MCF 10A (cell line): ENCODE data around the gene SLC6A3. TPM values are rescaled to one million over a fixed set of nuclear protein-coding genes. Genes with fewer than 3 reads are reported as not detected.

ENCODE experiments used
- BruUV-seq: library from RNA; stranded (reverse); fragments of 400-500 nt; replicated peaks from 2 replicates; lab custom pipeline; 2021; lab: Mats Ljungman, UMichigan
- CTCF ChIA-PET: fragments of 300-600 bp; sonication (Branson Sonifier 250); formaldehyde crosslinking; extraction: SDS; loops from one replicate; lab custom pipeline; 2021; ENCODE audit warnings: antibody characterized with exemption, inconsistent platforms; lab: Yijun Ruan, JAX
- POLR2A ChIA-PET: fragments of 300-600, 350-650 bp; sonication (Branson Sonifier 250); formaldehyde crosslinking; extraction: SDS; loops from one replicate; lab custom pipeline; 2020; ENCODE audit warnings: antibody characterized with exemption, inconsistent platforms; lab: Yijun Ruan, JAX
- DNase-seq: peaks from one replicate; pipeline ENCODE4 v3.0.0-alpha.2; 2018; ENCODE audit not compliant: unreplicated experiment
- H3K27ac Mint-ChIP-seq: one replicate; pipeline ENCODE4 v1.8.0; 2022; ENCODE audit warnings: mild to moderate bottlenecking, low read depth, mixed read lengths; ENCODE audit not compliant: unreplicated experiment
- H3K27me3 Mint-ChIP-seq: one replicate; pipeline ENCODE4 v1.8.0; 2022; ENCODE audit warnings: mixed read lengths; ENCODE audit not compliant: insufficient read depth, unreplicated experiment
- H3K36me3 Mint-ChIP-seq: one replicate; pipeline ENCODE4 v1.8.0; 2022; ENCODE audit warnings: mild to moderate bottlenecking, moderate library complexity, mixed read lengths; ENCODE audit not compliant: insufficient read depth, unreplicated experiment
- H3K4me1 Mint-ChIP-seq: one replicate; pipeline ENCODE4 v1.8.0; 2022; ENCODE audit warnings: mixed read lengths; ENCODE audit not compliant: insufficient read depth, unreplicated experiment
- H3K4me3 Mint-ChIP-seq: one replicate; pipeline ENCODE4 v1.8.0; 2022; ENCODE audit warnings: mild to moderate bottlenecking, moderate library complexity, mixed read lengths; ENCODE audit not compliant: unreplicated experiment
- H3K9me3 Mint-ChIP-seq: one replicate; pipeline ENCODE4 v1.8.0; 2022; ENCODE audit warnings: mixed read lengths; ENCODE audit not compliant: unreplicated experiment
- intact Hi-C: fragments of 100-400 bp; cut with micrococcal nuclease; formaldehyde crosslinking; loops from 2 replicates; pipeline ENCODE4 v1.14.1; 2022
- total RNA-seq: library from RNA; stranded (reverse); gene quantifications from 2 replicates; pipeline ENCODE4 v1.2.3, GENCODE V29; 2022
- TF ChIP-seq, protein P1 (sequence below): fragments of 200-600 bp; IDR thresholded peaks from one replicate; pipeline ENCODE4 v1.8.0; 2022; ENCODE audit warnings: antibody characterized with exemption, mild to moderate bottlenecking; ENCODE audit not compliant: unreplicated experiment

The SLC6A3 gene
- total RNA-seq, 1 experiment from 2014 or later, result not detected

DNA sequence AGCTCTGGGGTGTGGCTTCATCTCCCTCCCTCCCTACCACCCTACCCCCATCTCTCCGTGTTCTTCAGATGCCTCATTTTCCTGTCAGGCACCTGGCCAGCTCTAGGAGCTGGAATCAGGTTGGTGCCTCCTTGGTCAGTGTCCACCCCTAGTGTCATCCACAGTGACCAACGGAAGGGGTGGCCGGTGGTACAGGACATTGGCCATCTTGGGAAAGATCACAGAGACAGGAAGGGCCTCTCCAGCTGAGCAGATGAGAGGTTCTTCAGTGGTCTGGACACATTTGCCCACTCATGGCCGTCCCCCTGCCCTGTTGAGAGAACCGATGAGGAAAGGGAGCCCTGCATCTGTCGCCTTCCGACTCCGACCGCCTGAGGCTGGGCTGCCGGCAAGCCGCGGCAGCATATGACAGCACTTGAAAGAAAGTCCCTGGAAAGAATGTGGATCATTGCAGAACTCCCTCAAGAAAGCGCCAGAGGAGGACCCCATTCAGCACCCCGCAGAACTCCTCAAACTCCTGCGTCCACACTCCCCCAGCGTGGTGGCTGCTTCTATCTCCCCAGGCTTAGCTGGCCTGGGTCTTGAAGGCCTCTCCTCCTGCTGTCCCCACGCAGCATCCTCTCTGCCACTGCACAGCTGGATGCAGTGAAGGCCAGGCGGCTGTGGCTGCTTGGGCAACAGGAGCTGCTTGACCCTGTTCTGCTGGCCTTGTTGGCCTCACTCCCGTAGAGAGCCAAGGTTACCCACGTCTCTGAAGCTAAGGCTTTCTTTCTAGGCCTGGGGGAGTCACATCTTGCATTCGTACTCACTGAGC is 98.4 kb downstream of the SLC6A3 start:
- ChIA-PET POLR2A (interaction anchor here (0.6 kb wide), 1 partner anchor 1122 kb away, joined by 4 read pairs; no protein-coding TSS in a partner anchor), CTCF (interaction anchor here (0.6 to 0.7 kb wide), 3 partner anchors 276 to 369 kb away, joined by 3 to 5 read pairs (median 3); no protein-coding TSS in a partner anchor)
- DNase-seq, result no peak
- intact Hi-C loops, result loop anchor here (10.0 kb wide), 2 partner anchors 142 to 182 kb away; partner anchors contain the start of gene SLC6A19
- Mint-ChIP-seq H3K4me1 (peaks cover 16% of the 10 kb centered on the region), H3K9me3 (no peaks in the 10 kb centered on the region), H3K4me3 (peak overlapping the region; percentile 83), H3K36me3 (peaks cover 8% of the 10 kb centered on the region), H3K27ac (peak overlapping the region; percentile 80), H3K27me3 (peaks cover 4% of the 10 kb centered on the region)
- BruUV-seq, result no TSS peak
- TF ChIP-seq, protein P1, sequence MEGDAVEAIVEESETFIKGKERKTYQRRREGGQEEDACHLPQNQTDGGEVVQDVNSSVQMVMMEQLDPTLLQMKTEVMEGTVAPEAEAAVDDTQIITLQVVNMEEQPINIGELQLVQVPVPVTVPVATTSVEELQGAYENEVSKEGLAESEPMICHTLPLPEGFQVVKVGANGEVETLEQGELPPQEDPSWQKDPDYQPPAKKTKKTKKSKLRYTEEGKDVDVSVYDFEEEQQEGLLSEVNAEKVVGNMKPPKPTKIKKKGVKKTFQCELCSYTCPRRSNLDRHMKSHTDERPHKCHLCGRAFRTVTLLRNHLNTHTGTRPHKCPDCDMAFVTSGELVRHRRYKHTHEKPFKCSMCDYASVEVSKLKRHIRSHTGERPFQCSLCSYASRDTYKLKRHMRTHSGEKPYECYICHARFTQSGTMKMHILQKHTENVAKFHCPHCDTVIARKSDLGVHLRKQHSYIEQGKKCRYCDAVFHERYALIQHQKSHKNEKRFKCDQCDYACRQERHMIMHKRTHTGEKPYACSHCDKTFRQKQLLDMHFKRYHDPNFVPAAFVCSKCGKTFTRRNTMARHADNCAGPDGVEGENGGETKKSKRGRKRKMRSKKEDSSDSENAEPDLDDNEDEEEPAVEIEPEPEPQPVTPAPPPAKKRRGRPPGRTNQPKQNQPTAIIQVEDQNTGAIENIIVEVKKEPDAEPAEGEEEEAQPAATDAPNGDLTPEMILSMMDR, result no peak

DNA sequence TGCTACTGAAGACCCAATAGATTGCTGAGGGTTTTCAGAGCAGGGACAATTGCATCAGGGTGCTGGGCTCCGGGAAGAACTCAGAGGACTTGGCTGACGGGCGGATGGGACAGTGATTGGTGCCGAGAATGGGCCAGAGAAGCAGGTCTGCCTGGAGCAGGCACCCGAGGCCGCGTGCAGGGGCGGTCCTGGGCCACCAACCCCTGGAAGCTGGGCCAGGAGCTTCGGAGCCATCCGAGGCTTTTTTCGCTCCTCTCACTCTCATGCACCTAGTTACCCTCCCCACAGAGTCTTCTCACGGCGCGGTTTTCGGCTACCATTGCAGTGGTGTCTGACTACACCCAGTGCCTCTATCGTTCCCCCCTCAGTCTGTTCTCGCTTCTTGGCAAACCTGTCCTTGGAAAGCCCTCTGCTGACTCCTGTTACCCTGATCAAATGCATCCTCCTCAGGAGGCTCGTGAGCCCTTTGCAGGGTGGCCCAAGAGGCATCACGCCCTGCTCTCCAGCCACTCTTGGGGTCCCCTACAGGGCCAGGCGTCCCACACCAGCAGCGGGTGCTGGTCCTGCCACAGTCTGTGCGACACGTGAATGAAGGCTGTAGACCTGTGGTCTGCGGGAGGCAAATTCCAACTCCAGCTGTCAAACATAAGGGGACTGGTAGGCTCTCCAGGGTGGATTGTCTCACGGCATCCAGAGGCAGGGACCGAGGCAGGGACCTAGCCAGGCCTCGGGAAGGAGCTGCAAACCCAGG is 99.2 kb downstream of the SLC6A3 start:
- POLR2A ChIA-PET, result interaction anchor here (0.7 to 1.2 kb wide), 6 partner anchors 9 to 32 kb away, joined by 3 to 4 read pairs (median 3); no protein-coding TSS in a partner anchor
- H3K27me3 Mint-ChIP-seq, result no peaks in the 10 kb centered on the region

DNA sequence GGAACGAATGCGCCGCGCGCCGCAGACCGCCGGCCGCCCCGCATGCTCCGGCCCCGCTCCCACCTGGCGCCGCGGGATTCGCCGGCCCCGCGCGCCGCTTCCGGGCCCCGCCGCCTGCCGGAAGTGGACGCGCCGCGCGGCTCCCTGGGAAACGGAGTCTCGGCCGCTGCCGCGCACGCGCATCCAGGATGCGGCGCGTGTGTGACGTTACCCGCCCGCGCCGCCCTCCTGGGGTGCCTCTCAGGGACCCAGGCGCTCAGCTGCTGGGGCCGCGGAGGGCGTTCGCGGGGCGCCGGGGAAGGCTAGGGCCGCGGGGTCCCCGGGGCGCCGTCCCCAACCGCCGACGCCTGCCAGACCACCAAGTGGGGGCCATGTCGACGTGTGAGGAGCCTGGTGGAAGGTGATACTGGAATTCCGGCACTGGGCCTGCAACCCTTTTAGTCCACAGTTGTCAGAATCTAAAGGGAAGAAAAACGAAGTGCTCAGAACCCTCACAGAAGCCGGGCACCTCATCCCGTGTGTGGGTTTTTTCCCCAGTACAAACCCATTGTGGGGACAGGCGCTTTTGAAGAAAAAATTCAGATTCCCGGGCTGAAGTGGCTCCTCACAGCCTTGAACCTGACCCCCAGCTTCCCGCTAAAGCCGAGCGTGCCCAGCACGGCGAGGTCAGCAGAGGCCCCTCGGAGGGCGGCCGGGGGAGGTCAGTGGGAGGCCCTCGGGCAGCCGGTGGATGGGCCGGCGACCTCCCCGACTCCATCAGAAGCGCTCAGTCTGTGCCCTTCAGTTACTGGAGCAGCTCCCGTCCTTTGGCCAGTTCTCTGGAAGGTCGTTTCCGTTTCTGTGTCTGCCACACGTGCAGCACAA is 100.0 kb downstream of the SLC6A3 start, which contains the start of gene CLPTM1L:
Gene CLPTM1L, minus strand, starts transcription at position 125 of the 864 bp plus-strand sequence. CDS start 258 bp downstream, outside the sequence.
- intact Hi-C loops, result loop anchor here (2.0 to 10.0 kb wide), 3 partner anchors 14 to 180 kb away; partner anchors contain the start of gene SLC6A19
- H3K27ac Mint-ChIP-seq, result peak within 1 kb of the TSS; percentile 80
- TF ChIP-seq, protein P1, result no peak

More for the DNA sequence above, 99.2 kb downstream of the SLC6A3 start:
- H3K4me3 Mint-ChIP-seq, result peak overlapping the region; percentile 83
- peaks cover 16% of the 10 kb centered on the region for H3K4me1 Mint-ChIP-seq
- TF ChIP-seq, protein P1, result no peak
- peaks cover 15% of the 10 kb centered on the region for H3K36me3 Mint-ChIP-seq
- DNase-seq, result no peak
- no TSS peak for BruUV-seq
- H3K9me3 Mint-ChIP-seq, result no peaks in the 10 kb centered on the region
- intact Hi-C loops, result loop anchor here (2.0 to 10.0 kb wide), 3 partner anchors 15 to 181 kb away; partner anchors contain the start of gene SLC6A19
- CTCF ChIA-PET, result interaction anchor here (0.7 to 0.8 kb wide), 2 partner anchors 183 to 277 kb away, joined by 3 to 4 read pairs; no protein-coding TSS in a partner anchor
- peak overlapping the region; percentile 80 for H3K27ac Mint-ChIP-seq

More for the DNA sequence above, 100.0 kb downstream of the SLC6A3 start, which contains the start of gene CLPTM1L:
- DNase-seq, result peak; percentile 81
- Mint-ChIP-seq H3K27me3 (no peaks in the 10 kb centered on the region), H3K9me3 (no peaks in the 10 kb centered on the region), H3K36me3 (peaks cover 24% of the 10 kb centered on the region), H3K4me3 (peak within 1 kb of the TSS; percentile 83), H3K4me1 (peaks cover 16% of the 10 kb centered on the region)
- POLR2A ChIA-PET, result interaction anchor here (0.7 to 1.2 kb wide), 7 partner anchors 10 to 91 kb away, joined by 3 to 4 read pairs (median 3); no protein-coding TSS in a partner anchor
- BruUV-seq, result TSS peak; percentile 60
- CTCF ChIA-PET, result interaction anchor here (0.8 kb wide), 1 partner anchor 182 kb away, joined by 4 read pairs; no protein-coding TSS in a partner anchor
